H1 (cell line): ENCODE measurements around the gene TXNL4A.
A peak's percentile ranks its signal among the peaks of the same experiment; 100 is the strongest.

Experiments
- CBX5 ChIP-seq: fragments of 300-800, 300-1000 bp; sonication (generic); IDR thresholded peaks from 2 replicates; pipeline ENCODE4 v1.7.1; 2016; ENCODE audit warnings: antibody characterized with exemption, low read length, low read depth
- CEBPB ChIP-seq: IDR thresholded peaks from 2 replicates; pipeline ENCODE4 v1.6.1; 2012; ENCODE audit warnings: low read depth, low read length
- CREB1 ChIP-seq: IDR thresholded peaks from 2 replicates; pipeline ENCODE4 v1.6.1; 2012; ENCODE audit warnings: inconsistent platforms
- EGR1 ChIP-seq: IDR thresholded peaks from 2 replicates; pipeline ENCODE4 v1.6.1; 2011; ENCODE audit warnings: low read depth, low read length, borderline replicate concordance
- EP300 ChIP-seq, 2 experiments: IDR thresholded peaks; 1 replicate in 1 of 2; 2 replicates in 1 of 2; pipeline ENCODE4 v1.6.1; 2011 to 2012; ENCODE audit warnings: low read depth in 2 of 2, low read length in 2 of 2, mild to moderate bottlenecking in 2 of 2, borderline replicate concordance in 1 of 2, inconsistent platforms in 1 of 2, moderate library complexity in 1 of 2
- GABPA ChIP-seq: IDR thresholded peaks from 2 replicates; pipeline ENCODE4 v1.6.1; 2011; ENCODE audit warnings: mild to moderate bottlenecking, low read length, moderate library complexity, borderline replicate concordance; ENCODE audit not compliant: insufficient read depth
- JUND ChIP-seq: IDR thresholded peaks from 2 replicates; pipeline ENCODE4 v1.6.1; 2011; ENCODE audit warnings: mild to moderate bottlenecking, improper control_type of control experiment, low read length
- SP1 ChIP-seq: IDR thresholded peaks from 2 replicates; pipeline ENCODE4 v1.6.1; 2011; ENCODE audit warnings: low read depth, low read length
- TAF1 ChIP-seq: IDR thresholded peaks from 2 replicates; pipeline ENCODE4 v1.6.1; 2011; ENCODE audit warnings: mild to moderate bottlenecking, low read depth, low read length
- TAF7 ChIP-seq: optimal IDR thresholded peaks from 2 replicates; pipeline ENCODE3; 2011; ENCODE audit warnings: low read depth, mild to moderate bottlenecking, inconsistent platforms, low read length, moderate library complexity, borderline replicate concordance
- ZNF274 ChIP-seq: IDR thresholded peaks from 2 replicates; pipeline ENCODE4 v1.7.0; 2012; ENCODE audit warnings: low read length, borderline replicate concordance; ENCODE audit errors: extremely low read depth
- TF ChIP-seq, protein P1 (sequence below), 3 experiments: IDR thresholded peaks; 1 replicate in 2 of 3; 2 replicates in 1 of 3; pipeline versions ENCODE4 v1.5.1 to v1.6.1; 2011; ENCODE audit warnings: low read length in 3 of 3, mild to moderate bottlenecking in 3 of 3, inconsistent platforms in 2 of 3, low read depth in 1 of 3, moderate library complexity in 1 of 3; ENCODE audit not compliant: insufficient read depth in 1 of 3; ENCODE audit errors: control extremely low read depth in 1 of 3
- TF ChIP-seq, protein P2 (sequence below): IDR thresholded peaks from 2 replicates; pipeline ENCODE4 v1.6.1; 2012; ENCODE audit warnings: low read length, inconsistent platforms

DNA sequence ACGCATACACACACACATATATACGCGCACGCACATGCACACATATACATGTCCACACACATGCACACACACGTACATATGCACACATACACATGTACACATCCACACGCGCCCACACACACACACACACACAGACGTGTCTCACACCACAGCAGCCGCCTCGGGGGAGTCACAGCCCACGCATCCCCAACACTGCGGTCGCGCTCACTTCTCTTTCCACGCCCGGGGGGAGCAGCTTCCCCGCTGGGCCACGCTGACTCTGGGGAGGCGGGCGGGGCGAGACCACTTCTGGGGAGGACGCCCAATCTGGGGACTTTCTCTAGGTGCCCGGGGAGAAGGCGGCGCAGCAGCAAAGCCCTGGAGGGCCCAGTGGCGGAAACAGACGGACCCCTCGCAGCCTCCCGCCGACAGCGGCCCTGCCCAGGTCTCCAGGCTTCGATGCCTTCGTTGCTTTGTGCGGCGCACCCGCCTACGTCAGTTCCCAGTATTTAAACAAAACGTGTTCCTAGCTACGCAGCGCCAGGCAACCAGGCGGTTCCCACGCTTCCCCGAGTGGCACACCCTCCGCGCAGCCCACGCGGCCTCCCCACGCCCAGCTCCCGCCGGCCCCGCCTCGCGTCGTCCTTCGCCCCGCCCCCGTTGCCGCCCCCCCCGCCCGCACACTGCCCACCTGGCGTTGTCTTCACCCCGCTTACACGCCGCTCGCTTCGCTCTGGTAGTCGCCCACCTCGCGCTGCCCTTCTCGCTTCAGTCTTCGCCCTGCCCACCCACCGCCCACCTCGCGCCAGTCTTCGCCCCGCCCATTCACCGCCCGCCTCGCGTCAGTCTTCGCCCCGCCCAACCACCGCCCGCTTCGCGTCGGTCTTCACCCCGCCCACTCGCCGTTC lies 45.1 kb upstream of the TXNL4A start:
- 0 out of 2 replicates have a peak, but pooled peaks have one; percentile 26 for TF ChIP-seq SP1
- TF ChIP-seq CEBPB: no peak
- TF ChIP-seq EGR1: no peak; the same call in 1 of the 2 replicates
- TF ChIP-seq EP300 (IDR thresholded peaks at IDR 0.05; ENCODE audit: borderline replicate concordance in 1 of 2, low read depth in 2 of 2, low read length in 2 of 2): no peak
- TF ChIP-seq GABPA: no peak
- no peak for TF ChIP-seq ZNF274
- no peak for TF ChIP-seq CBX5
- TF ChIP-seq, protein P1, sequence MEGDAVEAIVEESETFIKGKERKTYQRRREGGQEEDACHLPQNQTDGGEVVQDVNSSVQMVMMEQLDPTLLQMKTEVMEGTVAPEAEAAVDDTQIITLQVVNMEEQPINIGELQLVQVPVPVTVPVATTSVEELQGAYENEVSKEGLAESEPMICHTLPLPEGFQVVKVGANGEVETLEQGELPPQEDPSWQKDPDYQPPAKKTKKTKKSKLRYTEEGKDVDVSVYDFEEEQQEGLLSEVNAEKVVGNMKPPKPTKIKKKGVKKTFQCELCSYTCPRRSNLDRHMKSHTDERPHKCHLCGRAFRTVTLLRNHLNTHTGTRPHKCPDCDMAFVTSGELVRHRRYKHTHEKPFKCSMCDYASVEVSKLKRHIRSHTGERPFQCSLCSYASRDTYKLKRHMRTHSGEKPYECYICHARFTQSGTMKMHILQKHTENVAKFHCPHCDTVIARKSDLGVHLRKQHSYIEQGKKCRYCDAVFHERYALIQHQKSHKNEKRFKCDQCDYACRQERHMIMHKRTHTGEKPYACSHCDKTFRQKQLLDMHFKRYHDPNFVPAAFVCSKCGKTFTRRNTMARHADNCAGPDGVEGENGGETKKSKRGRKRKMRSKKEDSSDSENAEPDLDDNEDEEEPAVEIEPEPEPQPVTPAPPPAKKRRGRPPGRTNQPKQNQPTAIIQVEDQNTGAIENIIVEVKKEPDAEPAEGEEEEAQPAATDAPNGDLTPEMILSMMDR (IDR thresholded peaks at IDR 0.05; ENCODE audit: control extremely low read depth in 1 of 3, insufficient read depth in 1 of 3, low read depth in 1 of 3, low read length in 3 of 3): no peak
- TF ChIP-seq, protein P2, sequence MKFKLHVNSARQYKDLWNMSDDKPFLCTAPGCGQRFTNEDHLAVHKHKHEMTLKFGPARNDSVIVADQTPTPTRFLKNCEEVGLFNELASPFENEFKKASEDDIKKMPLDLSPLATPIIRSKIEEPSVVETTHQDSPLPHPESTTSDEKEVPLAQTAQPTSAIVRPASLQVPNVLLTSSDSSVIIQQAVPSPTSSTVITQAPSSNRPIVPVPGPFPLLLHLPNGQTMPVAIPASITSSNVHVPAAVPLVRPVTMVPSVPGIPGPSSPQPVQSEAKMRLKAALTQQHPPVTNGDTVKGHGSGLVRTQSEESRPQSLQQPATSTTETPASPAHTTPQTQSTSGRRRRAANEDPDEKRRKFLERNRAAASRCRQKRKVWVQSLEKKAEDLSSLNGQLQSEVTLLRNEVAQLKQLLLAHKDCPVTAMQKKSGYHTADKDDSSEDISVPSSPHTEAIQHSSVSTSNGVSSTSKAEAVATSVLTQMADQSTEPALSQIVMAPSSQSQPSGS: no peak
- TF ChIP-seq CREB1: peak; percentile 84
- peak; percentile 64 for TF ChIP-seq TAF1
- TF ChIP-seq JUND: no peak
- no peak for TF ChIP-seq TAF7
